HepG2 (cell line): ENCODE results near the gene IPO5. TPM values are rescaled to one million over a fixed set of nuclear protein-coding genes. Genes with fewer than 3 reads are reported as not detected.

ENCODE experiments used
- HES4 ChIP-seq: sonication (generic); formaldehyde crosslinking; IDR thresholded peaks from 2 replicates; pipeline ENCODE4 v1.9.0; 2021; ENCODE audit warnings: mild to moderate bottlenecking, missing genetic modification reagents, borderline replicate concordance
- HHEX ChIP-seq: IDR thresholded peaks from 2 replicates; pipeline ENCODE4 v1.6.1; 2016; ENCODE audit warnings: control low read depth
- SP5 ChIP-seq: IDR thresholded peaks from 2 replicates; pipeline ENCODE4 v1.6.1; 2016; ENCODE audit warnings: low read depth, borderline replicate concordance
- ZFYVE20 ChIP-seq: sonication (generic); formaldehyde crosslinking; IDR thresholded peaks from 2 replicates; pipeline ENCODE4 v1.8.0; 2023; ENCODE audit warnings: low read depth, mild to moderate bottlenecking, moderate library complexity, missing genetic modification reagents, borderline replicate concordance
- polyA plus RNA-seq, 8 experiments: library from polyadenylated mRNA; depleted of rRNA in 3 of 8; stranded (reverse) in 7 of 8; unstranded in 1 of 8; fragments of >200 nt; fragmentation: Illumina TruSeq in 4 of 8; extraction: Trizol in 4 of 8; gene quantifications; 2 replicates each; pipeline versions ENCODE4 v1.2.1 to v1.2.3, GENCODE V29; 2011 to 2016; ENCODE audit warnings: low read depth in 4 of 8, missing spikeins in 1 of 8, mixed read lengths in 1 of 8; ENCODE audit not compliant: insufficient read depth in 1 of 8
- total RNA-seq, 5 experiments: library from RNA; depleted of rRNA; stranded (reverse); fragments of >200 nt; fragmentation: Illumina TruSeq; extraction: Trizol; gene quantifications; 2 replicates each; pipeline ENCODE4 v1.2.3, GENCODE V29; 2016; ENCODE audit warnings: low read depth in 1 of 5
- TF ChIP-seq, protein P1 (sequence below): sonication (generic); formaldehyde crosslinking; IDR thresholded peaks from 2 replicates; pipeline ENCODE4 v1.9.0; 2021; ENCODE audit warnings: mild to moderate bottlenecking, missing genetic modification reagents
- TF ChIP-seq, protein P2 (sequence below): sonication (generic); formaldehyde crosslinking; IDR thresholded peaks from 2 replicates; pipeline ENCODE4 v1.4.0; 2020; ENCODE audit warnings: missing genetic modification reagents
- TF ChIP-seq, protein P3 (sequence below), 2 experiments: IDR thresholded peaks; 2 replicates each; pipeline ENCODE4 v1.6.1; 2011 to 2012; ENCODE audit warnings: low read length in 2 of 2, borderline replicate concordance in 1 of 2, low read depth in 1 of 2, mild to moderate bottlenecking in 1 of 2, moderate library complexity in 1 of 2
- TF ChIP-seq, protein P4 (sequence below): sonication (generic); formaldehyde crosslinking; IDR thresholded peaks from 2 replicates; pipeline ENCODE4 v1.4.0; 2020; ENCODE audit warnings: missing genetic modification reagents, mild to moderate bottlenecking, borderline replicate concordance
- TF ChIP-seq, protein P5 (sequence below): sonication (generic); formaldehyde crosslinking; IDR thresholded peaks from 2 replicates; pipeline ENCODE4 v1.4.0; 2020; ENCODE audit warnings: missing genetic modification reagents

The IPO5 gene
- total and polyA plus RNA-seq, 2 of the 13 experiments (the other 11 are each of a cell fraction or from before 2014, with no cell fraction given), result 155 to 242 TPM

DNA sequence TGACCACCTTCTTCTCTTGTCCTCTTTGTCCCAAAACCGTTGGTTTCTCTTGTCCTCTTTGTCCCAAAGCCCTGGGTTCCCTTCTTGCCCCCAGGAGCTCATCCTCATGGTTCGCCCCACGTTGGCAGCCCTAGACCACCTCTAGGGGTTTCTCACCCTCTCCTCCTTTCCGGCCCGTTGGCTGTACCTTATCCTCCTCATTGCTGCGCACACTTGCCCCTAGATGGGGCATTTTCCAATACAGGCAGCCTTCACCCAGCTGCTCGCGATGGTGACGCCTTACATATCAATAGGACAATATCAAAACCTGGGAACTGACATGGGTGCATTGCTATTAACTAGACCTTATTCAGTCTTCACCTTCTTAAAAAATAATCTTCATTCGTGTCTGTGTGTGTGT lies 86.5 kb downstream of the IPO5 start (continued):
- TF ChIP-seq, protein P1, sequence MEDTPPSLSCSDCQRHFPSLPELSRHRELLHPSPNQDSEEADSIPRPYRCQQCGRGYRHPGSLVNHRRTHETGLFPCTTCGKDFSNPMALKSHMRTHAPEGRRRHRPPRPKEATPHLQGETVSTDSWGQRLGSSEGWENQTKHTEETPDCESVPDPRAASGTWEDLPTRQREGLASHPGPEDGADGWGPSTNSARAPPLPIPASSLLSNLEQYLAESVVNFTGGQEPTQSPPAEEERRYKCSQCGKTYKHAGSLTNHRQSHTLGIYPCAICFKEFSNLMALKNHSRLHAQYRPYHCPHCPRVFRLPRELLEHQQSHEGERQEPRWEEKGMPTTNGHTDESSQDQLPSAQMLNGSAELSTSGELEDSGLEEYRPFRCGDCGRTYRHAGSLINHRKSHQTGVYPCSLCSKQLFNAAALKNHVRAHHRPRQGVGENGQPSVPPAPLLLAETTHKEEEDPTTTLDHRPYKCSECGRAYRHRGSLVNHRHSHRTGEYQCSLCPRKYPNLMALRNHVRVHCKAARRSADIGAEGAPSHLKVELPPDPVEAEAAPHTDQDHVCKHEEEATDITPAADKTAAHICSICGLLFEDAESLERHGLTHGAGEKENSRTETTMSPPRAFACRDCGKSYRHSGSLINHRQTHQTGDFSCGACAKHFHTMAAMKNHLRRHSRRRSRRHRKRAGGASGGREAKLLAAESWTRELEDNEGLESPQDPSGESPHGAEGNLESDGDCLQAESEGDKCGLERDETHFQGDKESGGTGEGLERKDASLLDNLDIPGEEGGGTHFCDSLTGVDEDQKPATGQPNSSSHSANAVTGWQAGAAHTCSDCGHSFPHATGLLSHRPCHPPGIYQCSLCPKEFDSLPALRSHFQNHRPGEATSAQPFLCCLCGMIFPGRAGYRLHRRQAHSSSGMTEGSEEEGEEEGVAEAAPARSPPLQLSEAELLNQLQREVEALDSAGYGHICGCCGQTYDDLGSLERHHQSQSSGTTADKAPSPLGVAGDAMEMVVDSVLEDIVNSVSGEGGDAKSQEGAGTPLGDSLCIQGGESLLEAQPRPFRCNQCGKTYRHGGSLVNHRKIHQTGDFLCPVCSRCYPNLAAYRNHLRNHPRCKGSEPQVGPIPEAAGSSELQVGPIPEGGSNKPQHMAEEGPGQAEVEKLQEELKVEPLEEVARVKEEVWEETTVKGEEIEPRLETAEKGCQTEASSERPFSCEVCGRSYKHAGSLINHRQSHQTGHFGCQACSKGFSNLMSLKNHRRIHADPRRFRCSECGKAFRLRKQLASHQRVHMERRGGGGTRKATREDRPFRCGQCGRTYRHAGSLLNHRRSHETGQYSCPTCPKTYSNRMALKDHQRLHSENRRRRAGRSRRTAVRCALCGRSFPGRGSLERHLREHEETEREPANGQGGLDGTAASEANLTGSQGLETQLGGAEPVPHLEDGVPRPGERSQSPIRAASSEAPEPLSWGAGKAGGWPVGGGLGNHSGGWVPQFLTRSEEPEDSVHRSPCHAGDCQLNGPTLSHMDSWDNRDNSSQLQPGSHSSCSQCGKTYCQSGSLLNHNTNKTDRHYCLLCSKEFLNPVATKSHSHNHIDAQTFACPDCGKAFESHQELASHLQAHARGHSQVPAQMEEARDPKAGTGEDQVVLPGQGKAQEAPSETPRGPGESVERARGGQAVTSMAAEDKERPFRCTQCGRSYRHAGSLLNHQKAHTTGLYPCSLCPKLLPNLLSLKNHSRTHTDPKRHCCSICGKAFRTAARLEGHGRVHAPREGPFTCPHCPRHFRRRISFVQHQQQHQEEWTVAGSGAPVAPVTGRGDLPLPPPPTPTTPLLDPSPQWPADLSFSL (CRISPR knock-in tag), result no peak
- TF ChIP-seq SP5 (no peak), HES4 (CRISPR knock-in tag) (no peak), ZFYVE20 (no peak), HHEX (CRISPR knock-in tag) (no peak)
- TF ChIP-seq, protein P2, sequence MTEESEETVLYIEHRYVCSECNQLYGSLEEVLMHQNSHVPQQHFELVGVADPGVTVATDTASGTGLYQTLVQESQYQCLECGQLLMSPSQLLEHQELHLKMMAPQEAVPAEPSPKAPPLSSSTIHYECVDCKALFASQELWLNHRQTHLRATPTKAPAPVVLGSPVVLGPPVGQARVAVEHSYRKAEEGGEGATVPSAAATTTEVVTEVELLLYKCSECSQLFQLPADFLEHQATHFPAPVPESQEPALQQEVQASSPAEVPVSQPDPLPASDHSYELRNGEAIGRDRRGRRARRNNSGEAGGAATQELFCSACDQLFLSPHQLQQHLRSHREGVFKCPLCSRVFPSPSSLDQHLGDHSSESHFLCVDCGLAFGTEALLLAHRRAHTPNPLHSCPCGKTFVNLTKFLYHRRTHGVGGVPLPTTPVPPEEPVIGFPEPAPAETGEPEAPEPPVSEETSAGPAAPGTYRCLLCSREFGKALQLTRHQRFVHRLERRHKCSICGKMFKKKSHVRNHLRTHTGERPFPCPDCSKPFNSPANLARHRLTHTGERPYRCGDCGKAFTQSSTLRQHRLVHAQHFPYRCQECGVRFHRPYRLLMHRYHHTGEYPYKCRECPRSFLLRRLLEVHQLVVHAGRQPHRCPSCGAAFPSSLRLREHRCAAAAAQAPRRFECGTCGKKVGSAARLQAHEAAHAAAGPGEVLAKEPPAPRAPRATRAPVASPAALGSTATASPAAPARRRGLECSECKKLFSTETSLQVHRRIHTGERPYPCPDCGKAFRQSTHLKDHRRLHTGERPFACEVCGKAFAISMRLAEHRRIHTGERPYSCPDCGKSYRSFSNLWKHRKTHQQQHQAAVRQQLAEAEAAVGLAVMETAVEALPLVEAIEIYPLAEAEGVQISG, result no peak
- TF ChIP-seq, protein P3, sequence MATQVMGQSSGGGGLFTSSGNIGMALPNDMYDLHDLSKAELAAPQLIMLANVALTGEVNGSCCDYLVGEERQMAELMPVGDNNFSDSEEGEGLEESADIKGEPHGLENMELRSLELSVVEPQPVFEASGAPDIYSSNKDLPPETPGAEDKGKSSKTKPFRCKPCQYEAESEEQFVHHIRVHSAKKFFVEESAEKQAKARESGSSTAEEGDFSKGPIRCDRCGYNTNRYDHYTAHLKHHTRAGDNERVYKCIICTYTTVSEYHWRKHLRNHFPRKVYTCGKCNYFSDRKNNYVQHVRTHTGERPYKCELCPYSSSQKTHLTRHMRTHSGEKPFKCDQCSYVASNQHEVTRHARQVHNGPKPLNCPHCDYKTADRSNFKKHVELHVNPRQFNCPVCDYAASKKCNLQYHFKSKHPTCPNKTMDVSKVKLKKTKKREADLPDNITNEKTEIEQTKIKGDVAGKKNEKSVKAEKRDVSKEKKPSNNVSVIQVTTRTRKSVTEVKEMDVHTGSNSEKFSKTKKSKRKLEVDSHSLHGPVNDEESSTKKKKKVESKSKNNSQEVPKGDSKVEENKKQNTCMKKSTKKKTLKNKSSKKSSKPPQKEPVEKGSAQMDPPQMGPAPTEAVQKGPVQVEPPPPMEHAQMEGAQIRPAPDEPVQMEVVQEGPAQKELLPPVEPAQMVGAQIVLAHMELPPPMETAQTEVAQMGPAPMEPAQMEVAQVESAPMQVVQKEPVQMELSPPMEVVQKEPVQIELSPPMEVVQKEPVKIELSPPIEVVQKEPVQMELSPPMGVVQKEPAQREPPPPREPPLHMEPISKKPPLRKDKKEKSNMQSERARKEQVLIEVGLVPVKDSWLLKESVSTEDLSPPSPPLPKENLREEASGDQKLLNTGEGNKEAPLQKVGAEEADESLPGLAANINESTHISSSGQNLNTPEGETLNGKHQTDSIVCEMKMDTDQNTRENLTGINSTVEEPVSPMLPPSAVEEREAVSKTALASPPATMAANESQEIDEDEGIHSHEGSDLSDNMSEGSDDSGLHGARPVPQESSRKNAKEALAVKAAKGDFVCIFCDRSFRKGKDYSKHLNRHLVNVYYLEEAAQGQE (IDR thresholded peaks at IDR 0.05; ENCODE audit: borderline replicate concordance in 1 of 2, low read depth in 1 of 2, low read length in 2 of 2), result no peak
- TF ChIP-seq, protein P4, sequence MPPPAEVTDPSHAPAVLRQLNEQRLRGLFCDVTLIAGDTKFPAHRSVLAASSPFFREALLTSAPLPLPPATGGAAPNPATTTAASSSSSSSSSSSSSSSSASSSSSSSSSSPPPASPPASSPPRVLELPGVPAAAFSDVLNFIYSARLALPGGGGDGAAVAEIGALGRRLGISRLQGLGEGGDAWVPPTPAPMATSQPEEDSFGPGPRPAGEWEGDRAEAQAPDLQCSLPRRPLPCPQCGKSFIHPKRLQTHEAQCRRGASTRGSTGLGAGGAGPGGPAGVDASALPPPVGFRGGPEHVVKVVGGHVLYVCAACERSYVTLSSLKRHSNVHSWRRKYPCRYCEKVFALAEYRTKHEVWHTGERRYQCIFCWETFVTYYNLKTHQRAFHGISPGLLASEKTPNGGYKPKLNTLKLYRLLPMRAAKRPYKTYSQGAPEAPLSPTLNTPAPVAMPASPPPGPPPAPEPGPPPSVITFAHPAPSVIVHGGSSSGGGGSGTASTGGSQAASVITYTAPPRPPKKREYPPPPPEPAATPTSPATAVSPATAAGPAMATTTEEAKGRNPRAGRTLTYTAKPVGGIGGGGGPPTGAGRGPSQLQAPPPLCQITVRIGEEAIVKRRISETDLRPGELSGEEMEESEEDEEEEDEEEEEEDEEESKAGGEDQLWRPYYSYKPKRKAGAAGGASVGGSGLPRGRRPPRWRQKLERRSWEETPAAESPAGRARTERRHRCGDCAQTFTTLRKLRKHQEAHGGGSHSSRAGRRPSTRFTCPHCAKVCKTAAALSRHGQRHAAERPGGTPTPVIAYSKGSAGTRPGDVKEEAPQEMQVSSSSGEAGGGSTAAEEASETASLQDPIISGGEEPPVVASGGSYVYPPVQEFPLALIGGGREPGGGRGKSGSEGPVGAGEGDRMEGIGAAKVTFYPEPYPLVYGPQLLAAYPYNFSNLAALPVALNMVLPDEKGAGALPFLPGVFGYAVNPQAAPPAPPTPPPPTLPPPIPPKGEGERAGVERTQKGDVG (CRISPR knock-in tag), result no peak
- TF ChIP-seq, protein P5, sequence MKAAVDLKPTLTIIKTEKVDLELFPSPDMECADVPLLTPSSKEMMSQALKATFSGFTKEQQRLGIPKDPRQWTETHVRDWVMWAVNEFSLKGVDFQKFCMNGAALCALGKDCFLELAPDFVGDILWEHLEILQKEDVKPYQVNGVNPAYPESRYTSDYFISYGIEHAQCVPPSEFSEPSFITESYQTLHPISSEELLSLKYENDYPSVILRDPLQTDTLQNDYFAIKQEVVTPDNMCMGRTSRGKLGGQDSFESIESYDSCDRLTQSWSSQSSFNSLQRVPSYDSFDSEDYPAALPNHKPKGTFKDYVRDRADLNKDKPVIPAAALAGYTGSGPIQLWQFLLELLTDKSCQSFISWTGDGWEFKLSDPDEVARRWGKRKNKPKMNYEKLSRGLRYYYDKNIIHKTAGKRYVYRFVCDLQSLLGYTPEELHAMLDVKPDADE, result no peak
